Right lung (tissue), 5 donors: ENCODE measurements around the gene E2F1. TPM values are rescaled to one million over a fixed set of nuclear protein-coding genes. Genes with fewer than 3 reads are reported as not detected.

Source experiments
- DNase-seq, 2 donors: peaks; one replicate each; pipeline ENCODE4 v3.0.0-alpha.2; 2013
- polyA plus RNA-seq, 5 donors: library from polyadenylated mRNA; unstranded; fragments of 120-200 nt; gene quantifications; one replicate each; pipeline versions ENCODE4 v1.2.1 to v1.2.3, GENCODE V29; 2013; ENCODE audit warnings: inconsistent platforms in 1 of 5, low replicate concordance in 1 of 5; ENCODE audit not compliant: insufficient read length in 5 of 5, insufficient read depth in 1 of 5

E2F1 gene
- polyA plus RNA-seq, 5 donors = 13.1 to 19.0 (median 14.5) TPM

- DNase-seq = no peak
Observed at GRCh38 chr20:33687993-33688937, 2.1 kb upstream of the E2F1 start.

DNA sequence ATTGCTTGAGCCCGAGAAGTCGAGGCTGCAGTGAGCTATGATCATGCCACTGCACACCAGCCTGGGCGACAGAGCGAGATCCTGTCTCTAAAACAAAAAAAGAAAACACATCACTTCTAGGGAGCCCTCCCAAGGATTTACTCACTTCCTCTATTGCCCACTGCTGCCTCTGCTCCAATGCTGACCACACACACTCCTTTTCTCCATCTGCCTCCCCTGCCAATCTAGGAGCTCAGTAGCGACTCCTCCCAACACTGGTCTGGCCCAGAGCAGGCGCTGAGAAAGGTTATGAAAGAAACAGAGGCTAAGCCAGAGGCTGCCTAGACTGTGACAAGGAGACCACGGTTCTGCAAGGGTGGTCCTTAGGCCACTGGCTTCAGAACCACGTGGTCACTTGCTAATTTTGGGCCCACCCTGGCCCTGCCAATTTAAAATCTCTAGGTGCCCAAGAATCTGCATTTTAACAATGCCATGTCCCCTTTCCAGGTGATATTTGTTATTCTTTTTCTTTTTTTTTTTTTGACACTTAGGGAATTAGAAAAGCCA, 1.3 kb upstream of the E2F1 start:
- no peak for DNase-seq

- no peak for DNase-seq
Observed at GRCh38 chr20:33686984-33687366, 790 bp upstream of the E2F1 start.

DNA sequence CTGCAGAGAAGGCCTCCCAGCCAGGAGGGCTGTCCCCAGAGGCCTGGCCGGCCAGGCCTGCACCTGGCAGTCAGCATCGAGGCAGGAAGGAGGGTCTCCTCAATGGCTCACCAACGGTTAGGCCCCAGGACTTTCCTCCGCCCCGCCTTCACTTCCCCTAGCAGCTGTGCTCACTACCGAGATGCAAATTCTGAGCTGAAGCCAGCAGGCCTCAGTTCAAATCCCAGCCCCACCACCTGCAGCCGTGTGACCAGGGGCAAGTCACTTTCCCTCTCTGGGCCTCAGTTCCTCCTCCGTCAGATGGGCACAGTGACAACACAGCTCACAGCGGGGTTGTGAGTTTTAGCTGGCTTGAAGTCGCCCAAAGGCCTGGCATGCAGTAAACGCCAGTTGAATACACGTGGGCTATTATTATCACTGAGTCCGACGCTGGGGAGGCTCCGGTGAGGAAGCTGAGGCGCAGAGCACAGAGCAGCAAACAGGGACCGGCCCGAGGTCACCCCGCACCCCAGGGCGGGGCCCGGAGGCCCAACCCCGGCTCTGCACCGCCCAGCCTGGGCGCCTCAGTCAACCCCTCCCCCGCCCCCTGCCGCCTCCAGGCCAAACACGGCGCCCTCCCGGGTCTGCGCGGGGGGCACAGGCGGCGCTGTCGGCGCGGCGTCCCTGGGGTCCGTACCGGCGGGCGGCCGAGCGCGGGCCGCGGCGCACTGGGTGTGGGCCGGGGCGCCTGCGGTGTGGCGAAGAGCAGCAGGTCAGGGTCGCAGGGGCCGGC, 671 bp downstream of the E2F1 start:
- no peak for DNase-seq

- no peak for DNase-seq
Observed at GRCh38 chr20:33684533-33685327, 1.5 kb downstream of the E2F1 start.

- DNase-seq = no peak
Observed at GRCh38 chr20:33681728-33682353, 4.3 kb downstream of the E2F1 start.

DNA sequence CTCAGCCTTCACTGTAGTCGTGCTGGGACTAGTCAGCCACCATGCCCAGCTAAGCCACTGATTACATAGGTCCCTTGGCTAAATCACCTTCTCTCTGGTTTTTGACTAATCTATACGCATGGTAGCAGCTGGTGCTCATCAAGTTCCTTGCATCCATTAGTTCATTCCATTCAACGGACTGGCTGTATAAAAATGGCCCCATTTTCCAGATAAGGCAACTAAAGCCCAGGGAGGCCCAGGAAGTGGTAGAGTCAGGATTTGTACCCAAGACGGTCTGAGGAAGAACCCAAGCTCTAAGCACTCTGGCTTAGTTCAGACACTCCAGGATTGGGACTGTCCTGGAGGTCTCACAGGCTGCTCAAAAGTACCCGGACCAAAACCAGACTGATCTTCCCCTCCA, 4.9 kb downstream of the E2F1 start:
- no peak for DNase-seq

GRCh38 chr20:33680686-33681085, 5.5 kb downstream of the E2F1 start:
- no peak for DNase-seq

GRCh38 chr20:33679758-33680485, 6.3 kb downstream of the E2F1 start:
- no peak for DNase-seq

DNA sequence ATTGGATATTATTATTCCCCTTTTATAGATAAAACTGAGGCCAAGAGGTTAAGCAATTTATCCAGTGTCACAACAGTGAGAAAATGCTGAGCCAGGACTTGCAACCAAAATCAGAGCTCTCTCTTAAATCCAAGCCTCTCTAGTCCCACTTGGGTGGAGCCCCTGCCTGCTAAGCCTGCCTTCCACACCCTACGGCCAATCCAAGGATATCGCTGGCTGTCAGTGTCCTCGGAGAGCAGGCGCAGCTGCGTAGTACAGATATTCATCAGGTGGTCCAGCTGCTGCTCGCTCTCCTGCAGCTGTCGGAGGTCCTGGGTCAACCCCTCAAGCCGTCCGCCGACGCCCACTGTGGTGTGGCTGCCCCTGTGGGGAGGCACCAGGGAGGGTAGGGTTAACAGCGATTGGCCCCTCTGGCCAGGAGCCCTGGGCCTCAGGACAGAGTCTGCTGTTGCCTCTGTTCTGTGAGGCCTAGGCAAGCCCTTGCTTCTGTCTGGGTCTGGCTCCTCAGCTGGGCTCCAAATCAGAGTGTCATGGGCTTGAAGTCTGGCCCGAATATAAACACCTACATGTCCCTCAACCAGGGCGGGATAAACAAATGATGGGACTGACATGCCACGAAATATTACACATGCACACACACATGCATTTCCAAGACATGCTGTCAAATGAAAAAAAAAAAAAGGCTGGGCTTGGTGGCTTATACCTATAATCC, 8.0 kb downstream of the E2F1 start:
- DNase-seq = no peak

- DNase-seq = no peak
Observed at GRCh38 chr20:33676652-33677645, 9.2 kb downstream of the E2F1 start.

GRCh38 chr20:33676121-33676520, 10.1 kb downstream of the E2F1 start:
- DNase-seq = no peak

- no peak for DNase-seq
Observed at GRCh38 chr20:33675136-33675959, 10.8 kb downstream of the E2F1 start.

- DNase-seq = peak; percentile 75 to 78
Observed at GRCh38 chr20:33674294-33675135, 11.7 kb downstream of the E2F1 start, which contains the start of gene NECAB3. NECAB3 (minus strand) TSS chr20:33674428; CDS start chr20:33674352, 76 bp downstream.

GRCh38 chr20:33673410-33674293, 12.5 kb downstream of the E2F1 start:
- DNase-seq = no peak

DNA sequence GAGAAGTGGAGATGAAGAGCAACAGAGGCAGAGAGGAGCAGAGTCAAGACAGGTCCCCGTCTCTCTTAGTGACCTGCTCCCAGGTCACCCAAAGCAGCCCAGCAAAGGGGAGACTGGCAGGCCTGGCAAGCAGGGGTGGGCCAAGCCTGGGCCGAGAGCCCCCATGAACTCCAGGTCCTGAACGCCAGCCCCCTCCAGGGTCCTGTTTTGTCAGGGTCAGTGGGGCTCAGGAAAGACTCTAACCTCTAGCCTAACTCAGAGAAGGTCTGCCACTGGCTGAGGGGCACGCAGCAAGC, 13.1 kb downstream of the E2F1 start:
- DNase-seq = no peak
